Nephron progenitor cell (in vitro differentiated cells): ENCODE measurements around the gene RABL6.

Experiments used
- DNase-seq: peaks from one replicate; pipeline ENCODE4 v3.0.0; 2021
- H3K27ac Mint-ChIP-seq: 2 replicates; pipeline ENCODE4 v1.8.0; 2021; ENCODE audit warnings: mild to moderate bottlenecking, moderate library complexity, mixed read lengths
- H3K27me3 Mint-ChIP-seq: 2 replicates; pipeline ENCODE4 v1.8.0; 2021; ENCODE audit warnings: mild to moderate bottlenecking, low read depth, mixed read lengths; ENCODE audit not compliant: poor library complexity
- H3K36me3 Mint-ChIP-seq: 2 replicates; pipeline ENCODE4 v1.8.0; 2021; ENCODE audit warnings: low read depth, mixed read lengths
- H3K4me1 Mint-ChIP-seq: 2 replicates; pipeline ENCODE4 v1.8.0; 2021; ENCODE audit warnings: mixed read lengths
- H3K4me3 Mint-ChIP-seq: 2 replicates; pipeline ENCODE4 v1.8.0; 2021; ENCODE audit warnings: mild to moderate bottlenecking, moderate library complexity, mixed read lengths
- H3K9me3 Mint-ChIP-seq: 2 replicates; pipeline ENCODE4 v1.8.0; 2021; ENCODE audit warnings: mild to moderate bottlenecking, moderate library complexity, mixed read lengths
- TF ChIP-seq, protein P1 (sequence below): fragments of 200-600 bp; sonication (generic); IDR thresholded peaks from 2 replicates; pipeline ENCODE4 v1.5.0; 2021; ENCODE audit warnings: antibody characterized with exemption

The RABL6 gene

DNA sequence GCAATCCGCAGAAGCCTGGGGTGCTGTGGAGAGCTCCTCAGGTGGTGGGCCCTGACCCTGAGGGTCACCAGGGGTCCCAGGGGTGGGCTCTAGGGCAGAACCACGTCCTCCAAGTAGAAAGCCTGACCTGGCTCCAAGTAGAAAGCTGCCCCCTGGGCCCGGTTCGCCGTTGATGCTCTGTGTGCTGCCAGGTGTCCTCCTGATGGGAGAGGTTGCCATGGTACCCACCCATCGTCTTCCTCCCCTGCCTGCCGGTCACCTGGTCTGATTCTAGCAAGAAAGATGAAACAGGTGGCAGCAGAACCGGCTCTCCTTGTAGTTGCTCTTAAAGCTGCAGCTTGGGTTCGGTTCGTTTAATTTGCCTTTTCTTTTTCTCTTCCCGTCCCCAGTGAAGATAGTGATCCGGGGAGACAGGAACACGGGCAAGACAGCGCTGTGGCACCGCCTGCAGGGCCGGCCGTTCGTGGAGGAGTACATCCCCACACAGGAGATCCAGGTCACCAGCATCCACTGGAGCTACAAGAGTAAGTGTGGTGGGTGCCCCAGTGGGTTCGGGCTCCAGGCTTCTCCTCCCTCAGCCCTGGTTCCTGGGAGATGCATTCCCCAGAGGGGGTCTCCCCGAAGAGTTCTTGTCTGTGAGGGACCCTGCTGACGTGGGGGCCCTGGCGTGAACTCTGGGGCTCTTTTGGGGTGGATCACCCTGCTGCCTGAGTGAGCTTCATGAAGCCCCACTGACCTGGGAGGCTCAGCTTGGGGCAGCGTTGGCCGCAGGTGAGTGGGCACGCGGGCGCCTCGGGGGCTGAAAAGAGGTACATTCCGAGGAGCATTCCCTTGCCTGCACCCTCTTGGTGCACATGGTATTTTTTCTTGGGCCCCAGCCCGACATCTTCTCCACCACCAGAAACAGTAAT lies 15.6 kb downstream of the RABL6 start:
- no peak for DNase-seq
- Mint-ChIP-seq H3K9me3 (peaks cover 3% of the 10 kb centered on the region), H3K27ac (no peak overlapping the region), H3K4me3 (no peak overlapping the region), H3K27me3 (peaks cover 24% of the 10 kb centered on the region), H3K4me1 (peaks cover 28% of the 10 kb centered on the region), H3K36me3 (peaks cover 28% of the 10 kb centered on the region)
- TF ChIP-seq, protein P1, sequence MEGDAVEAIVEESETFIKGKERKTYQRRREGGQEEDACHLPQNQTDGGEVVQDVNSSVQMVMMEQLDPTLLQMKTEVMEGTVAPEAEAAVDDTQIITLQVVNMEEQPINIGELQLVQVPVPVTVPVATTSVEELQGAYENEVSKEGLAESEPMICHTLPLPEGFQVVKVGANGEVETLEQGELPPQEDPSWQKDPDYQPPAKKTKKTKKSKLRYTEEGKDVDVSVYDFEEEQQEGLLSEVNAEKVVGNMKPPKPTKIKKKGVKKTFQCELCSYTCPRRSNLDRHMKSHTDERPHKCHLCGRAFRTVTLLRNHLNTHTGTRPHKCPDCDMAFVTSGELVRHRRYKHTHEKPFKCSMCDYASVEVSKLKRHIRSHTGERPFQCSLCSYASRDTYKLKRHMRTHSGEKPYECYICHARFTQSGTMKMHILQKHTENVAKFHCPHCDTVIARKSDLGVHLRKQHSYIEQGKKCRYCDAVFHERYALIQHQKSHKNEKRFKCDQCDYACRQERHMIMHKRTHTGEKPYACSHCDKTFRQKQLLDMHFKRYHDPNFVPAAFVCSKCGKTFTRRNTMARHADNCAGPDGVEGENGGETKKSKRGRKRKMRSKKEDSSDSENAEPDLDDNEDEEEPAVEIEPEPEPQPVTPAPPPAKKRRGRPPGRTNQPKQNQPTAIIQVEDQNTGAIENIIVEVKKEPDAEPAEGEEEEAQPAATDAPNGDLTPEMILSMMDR, result no peak

DNA sequence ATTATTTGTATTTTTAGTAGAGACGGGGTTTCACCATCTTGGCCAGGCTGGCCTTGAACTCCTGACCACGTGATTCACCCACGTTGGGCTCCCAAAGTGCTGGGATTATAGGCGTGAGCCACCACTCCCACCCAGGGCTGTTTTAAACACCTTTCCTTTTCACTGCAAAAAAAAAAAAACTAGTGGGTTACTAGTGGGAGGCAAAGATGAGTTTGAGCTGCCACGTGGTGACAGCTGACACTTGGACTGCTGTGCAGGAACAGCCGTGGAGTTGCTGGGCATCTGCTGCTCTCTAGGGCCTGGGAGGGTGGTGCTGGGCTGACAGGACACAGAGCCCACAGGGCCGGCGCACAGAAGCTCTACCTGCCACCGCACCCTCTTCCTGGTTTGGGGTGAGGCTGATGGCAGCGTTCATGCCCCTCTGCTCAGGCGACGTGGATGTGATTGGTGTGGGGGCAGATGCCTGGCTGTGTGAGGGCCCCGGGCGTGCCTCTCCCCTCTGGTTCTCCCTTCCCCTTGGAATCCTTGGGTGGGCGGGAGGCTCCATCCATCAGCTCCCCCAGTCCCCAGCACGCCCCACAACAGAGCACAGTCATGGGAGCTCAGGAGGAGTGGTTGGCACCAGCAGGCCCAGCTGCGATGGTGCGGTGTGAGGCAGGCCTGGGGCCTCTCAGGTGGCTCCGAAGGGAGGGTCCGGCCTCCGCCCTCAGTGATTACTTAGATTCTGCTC lies 16.9 kb downstream of the RABL6 start:
- TF ChIP-seq, protein P1, result no peak
- no peak for DNase-seq
- H3K4me1 Mint-ChIP-seq, result peaks cover 23% of the 10 kb centered on the region
- no peak overlapping the region for H3K27ac Mint-ChIP-seq
- no peak overlapping the region for H3K4me3 Mint-ChIP-seq
- H3K36me3 Mint-ChIP-seq, result peaks cover 17% of the 10 kb centered on the region
- H3K9me3 Mint-ChIP-seq, result no peaks in the 10 kb centered on the region
- peaks cover 14% of the 10 kb centered on the region for H3K27me3 Mint-ChIP-seq

DNA sequence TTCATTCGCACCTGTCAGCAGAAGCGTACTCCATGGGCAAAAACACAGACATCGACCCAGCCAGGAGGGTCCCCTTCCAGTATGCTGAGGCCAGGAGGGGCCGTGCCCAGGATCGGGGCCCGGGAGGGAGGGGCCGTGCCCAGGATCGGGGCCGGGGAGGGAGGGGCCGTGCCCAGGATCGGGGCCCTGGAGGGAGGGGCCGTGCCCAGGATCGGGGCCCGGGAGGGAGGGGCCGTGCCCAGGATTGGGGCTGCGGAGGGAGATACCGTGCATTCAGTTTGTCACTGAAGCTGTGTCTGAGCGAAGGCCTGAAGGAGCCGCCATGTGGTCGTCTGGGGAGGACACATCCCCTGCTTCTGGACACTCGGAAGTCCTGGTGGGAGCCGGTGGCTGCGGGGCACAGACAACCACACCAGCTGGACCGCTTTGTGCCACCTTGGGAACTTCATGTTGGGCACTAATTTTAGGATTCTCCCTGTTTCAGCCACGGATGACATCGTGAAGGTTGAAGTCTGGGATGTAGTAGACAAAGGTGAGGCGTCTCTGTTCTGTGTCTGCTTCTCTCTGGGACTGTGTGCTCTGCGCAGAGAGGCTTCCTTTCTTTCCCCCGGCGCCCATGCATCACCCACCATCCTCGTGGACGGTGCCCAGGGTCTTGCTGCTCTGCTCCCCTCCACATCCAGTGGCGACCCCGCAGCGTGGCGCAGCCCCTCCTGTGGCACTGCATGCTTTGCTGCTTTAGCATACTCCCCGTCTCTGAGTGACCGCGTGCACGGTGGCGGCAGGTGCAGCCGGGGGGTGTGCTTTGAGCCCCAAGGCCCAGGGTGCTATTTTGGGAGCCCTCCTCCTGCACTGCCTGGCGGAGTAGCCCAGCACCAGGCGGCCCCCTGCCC lies 17.8 kb downstream of the RABL6 start:
- Mint-ChIP-seq H3K27ac (no peak overlapping the region), H3K9me3 (no peaks in the 10 kb centered on the region), H3K36me3 (peaks cover 16% of the 10 kb centered on the region), H3K4me3 (no peak overlapping the region), H3K27me3 (peaks cover 6% of the 10 kb centered on the region), H3K4me1 (peaks cover 21% of the 10 kb centered on the region)
- TF ChIP-seq, protein P1, result no peak
- DNase-seq, result no peak

DNA sequence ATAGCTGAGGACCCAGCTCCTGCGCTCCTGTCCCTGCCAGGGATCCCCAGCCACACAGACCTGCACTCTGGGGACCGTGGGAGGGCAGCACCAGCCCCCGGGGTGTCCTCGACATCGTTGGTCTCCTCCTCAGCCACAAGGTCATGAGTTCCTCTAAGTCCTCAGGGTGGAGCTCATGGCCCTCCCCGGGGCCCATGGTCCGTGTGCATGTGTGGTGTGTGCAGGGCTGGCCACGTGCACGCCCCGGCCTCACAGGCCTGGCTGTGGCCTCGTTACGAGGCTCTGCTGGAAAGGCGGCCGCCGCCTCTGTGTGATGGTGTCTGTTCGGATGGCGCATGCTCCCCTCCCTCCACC lies 18.4 kb downstream of the RABL6 start:
- DNase-seq, result no peak
- peaks cover 10% of the 10 kb centered on the region for H3K36me3 Mint-ChIP-seq
- no peaks in the 10 kb centered on the region for H3K9me3 Mint-ChIP-seq
- peaks cover 15% of the 10 kb centered on the region for H3K4me1 Mint-ChIP-seq
- peaks cover under 1% of the 10 kb centered on the region for H3K27me3 Mint-ChIP-seq
- no peak overlapping the region for H3K27ac Mint-ChIP-seq
- H3K4me3 Mint-ChIP-seq, result no peak overlapping the region
- TF ChIP-seq, protein P1, result no peak

DNA sequence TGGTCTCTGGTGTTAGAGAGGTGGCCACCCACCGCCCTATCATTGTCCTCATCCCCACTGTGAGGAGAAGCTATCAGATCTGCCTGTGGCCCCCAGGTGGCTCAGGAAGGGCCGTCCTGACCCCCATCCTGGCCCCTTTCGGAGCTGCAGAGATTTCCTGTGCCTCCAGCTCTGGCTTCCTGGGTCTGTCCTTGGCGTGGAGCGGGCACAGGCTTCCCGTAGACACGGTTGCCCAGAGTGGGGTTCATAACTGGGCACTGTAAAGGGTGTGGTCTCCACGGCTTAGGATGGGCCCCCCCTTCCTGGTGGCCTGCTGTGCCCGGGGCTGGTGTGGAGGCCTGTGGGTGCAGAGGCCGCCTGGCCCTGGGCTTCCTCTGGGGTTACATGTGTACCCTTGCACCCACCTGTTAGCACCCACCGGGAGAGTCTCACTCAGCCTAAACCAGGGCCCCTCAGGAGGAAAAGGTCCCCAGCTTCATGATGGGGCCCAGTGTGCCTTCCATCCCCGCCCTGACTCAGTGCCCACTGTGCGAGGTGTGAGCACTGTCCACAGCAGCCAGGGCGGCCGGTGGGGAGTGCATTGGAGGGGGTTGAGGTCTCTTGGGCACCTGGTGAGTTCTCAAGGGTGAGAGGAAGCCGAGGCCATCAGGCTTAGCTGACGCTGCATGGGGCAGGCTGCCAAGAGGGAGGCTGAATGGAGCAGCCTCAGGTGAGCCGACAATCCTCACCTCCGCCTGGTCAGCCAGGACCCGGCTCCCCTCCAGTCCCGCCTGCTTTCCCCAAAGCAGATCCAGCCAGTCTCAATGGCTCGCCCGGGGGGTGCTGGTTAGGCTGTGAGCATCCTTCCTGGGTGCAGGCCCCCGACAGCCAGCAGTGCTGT lies 19.2 kb downstream of the RABL6 start:
- Mint-ChIP-seq H3K36me3 (peaks cover 10% of the 10 kb centered on the region), H3K27ac (no peak overlapping the region), H3K4me1 (peaks cover 11% of the 10 kb centered on the region), H3K4me3 (no peak overlapping the region), H3K9me3 (no peaks in the 10 kb centered on the region), H3K27me3 (no peaks in the 10 kb centered on the region)
- DNase-seq, result no peak
- TF ChIP-seq, protein P1, result no peak
